T-helper 2 cell treated with Interferon-gamma antibody and Interleukin-4, amounts not matched to agents 100 ng/mL and 5 ng/mL, for 36 hours (primary cell): ENCODE measurements around the gene ANXA6. TPM values are rescaled to one million over a fixed set of nuclear protein-coding genes. Genes with fewer than 3 reads are reported as not detected.

Source experiments
- intact Hi-C: fragments of 100-400 bp; cut with micrococcal nuclease; formaldehyde crosslinking; loops from one replicate; pipeline ENCODE4 v1.15.1; 2023
- total RNA-seq: library from RNA; stranded (reverse); gene quantifications from 2 replicates; pipeline ENCODE4 v1.2.3, GENCODE V29; 2022

Gene ANXA6
- total RNA-seq, 1 donor from 2014 or later, result 589 TPM

DNA sequence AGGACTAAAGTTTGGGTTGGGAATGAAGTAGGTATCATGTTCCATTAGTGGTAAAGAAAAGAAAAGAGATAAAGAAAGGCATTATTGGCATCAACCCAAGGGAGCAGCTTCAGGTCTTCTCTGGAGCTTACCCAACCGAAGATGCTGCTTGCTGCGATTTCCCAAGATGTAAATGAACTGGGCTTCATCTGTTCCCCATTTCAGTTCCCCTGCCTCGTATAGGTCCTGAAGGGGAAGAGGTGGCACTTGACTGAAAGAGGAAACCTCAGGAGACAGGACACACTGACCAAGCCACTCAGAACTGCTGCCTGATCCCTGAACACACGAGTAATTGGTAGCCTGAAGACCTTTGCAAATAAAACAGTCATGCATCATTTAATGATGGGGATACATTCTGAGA lies 24.6 kb downstream of the ANXA6 start:
- intact Hi-C loops, result no loop called here

DNA sequence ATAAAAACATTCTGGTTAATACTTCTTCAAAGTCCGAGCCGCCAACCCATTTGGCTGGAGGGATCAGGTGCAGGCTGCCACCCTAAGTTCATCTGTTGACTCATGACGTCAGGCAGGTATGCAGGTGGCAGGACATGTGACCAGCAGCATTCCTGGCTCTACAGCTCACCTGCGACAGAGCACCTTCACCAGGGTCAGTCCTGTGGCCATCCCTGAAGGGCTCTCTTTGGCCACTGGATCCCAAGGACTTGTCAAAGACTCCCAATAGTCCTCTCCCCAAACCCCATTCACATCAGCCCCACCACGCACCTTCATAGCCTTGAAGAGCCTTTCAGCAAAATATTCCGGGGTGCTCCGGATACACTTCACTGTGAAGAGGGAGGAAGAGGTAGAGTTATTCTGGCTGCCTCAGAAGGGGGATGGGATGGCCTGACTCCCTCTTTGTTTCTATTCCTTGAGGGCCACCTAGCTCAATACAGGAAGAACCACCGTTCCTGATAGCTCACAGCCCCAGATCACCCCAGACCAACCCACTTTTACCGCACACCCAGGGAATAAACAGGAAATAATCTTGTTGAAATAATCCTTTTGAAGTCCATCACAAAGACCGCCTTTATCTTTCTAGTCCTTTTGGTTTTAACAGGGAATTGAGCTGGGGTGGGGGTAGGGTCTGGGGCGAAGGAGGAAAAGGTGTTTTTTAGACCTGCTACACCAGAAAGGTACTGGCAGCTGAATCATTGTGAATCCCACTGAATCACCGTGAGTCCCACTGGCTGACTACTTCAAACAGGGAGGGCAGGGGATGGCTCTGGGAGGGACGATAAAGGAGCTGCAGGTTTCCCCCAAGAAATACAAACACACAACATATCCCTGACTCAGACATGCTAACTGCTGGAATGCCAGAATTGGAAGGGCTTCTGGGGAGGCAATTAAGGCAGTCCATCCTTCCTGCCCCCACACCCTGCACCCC lies 26.4 kb downstream of the ANXA6 start:
- intact Hi-C loops, result no loop called here

DNA sequence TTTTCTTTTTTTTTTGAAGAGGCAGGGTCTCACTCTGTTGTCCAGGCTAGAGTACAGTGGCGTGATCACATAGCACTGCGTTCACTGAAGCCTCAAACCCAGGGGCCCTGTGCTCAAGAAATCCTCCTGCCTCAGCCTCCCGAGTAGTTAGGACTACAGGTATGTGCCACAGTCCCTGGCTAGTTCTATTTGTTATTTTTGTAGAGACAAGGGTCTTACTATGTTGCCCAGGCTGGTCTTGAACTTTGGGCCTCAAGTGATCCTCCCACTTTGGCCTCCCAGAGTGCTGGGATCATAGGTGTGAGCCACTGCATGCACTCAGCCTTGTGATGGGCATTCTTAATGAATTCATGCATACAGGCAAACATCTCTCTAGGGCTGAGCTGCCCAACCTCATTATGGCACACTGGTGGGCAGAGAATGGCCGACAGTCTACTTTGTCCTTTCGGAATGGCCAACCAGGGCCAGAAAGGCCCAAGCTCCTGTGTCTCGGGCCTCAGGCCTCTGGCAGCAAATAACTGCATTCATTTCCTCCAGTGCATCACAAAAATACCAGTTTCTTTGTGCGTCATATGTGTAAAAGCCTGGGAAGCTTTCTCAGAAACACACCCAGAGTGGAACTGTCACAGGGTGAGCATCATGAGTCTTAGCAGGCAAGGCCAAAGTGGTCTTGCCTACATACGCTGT lies 27.2 kb downstream of the ANXA6 start:
- intact Hi-C loops, result no loop called here

DNA sequence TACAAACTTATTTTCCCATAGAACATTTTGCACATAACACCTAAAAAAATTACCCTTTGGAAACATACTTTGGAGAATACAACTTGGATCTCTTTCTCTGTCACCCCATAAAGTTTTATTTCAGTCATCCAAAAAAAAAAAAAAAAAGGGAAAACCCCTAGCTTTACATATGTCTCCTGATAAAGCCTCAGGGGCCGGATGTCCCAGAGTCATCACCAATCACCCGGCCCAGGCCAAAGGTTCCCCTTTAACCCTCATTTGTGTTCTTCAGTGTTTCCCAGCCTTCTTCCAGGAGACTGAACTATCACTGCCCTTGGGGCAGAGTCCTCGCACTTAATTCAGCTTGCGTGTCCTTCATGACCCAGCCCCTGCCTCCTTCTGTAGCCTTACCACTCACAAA lies 28.8 kb downstream of the ANXA6 start:
- intact Hi-C loops, result loop anchor here (5.0 kb wide), 1 partner anchor 188 kb away; no protein-coding TSS in a partner anchor

DNA sequence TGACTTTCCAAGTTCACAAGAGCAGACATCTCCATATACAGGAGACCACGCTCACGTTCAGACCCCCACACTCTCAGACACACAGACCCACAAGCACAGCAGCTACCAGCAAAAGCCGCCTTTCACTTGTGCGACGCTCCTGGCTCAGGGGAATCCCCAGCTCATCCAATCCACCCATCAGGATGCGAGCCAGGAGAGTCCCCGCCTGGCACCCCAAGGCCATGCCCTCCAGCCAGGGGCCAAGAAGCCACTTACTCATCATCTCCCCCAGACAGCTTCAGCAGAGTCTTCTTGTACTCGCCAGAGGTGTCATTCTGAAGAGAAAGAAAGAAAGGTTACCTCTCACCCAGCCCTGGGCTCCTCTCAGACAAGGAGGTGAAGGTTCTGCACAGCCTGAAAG lies 29.7 kb downstream of the ANXA6 start:
- intact Hi-C loops, result loop anchor here (2.0 to 5.0 kb wide), 2 partner anchors 29 to 189 kb away; partner anchors contain the start of gene ANXA6

DNA sequence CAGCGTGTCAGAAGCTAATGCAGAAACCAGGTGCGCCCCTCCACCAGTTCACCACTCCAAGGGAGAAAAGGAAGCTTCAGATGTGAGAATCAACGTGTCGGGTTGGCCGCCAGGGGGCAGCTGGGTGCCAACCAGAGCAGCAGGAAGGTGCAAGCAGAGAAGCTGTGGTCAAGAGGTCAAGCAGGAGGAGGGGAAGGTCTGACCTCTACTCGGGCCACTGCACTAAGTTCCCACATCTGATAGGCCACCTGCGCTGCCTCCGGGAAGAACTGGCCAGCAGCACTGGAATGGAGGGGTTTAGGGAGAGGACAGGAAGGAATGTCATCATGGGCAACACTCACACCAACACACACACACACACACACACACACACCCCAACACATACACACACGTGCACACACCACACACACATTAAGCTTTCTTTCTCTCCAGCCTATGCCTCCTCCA lies 31.4 kb downstream of the ANXA6 start:
- intact Hi-C loops, result loop anchor here (1.0 to 5.0 kb wide), 4 partner anchors 31 to 191 kb away; partner anchors contain the start of gene ANXA6

DNA sequence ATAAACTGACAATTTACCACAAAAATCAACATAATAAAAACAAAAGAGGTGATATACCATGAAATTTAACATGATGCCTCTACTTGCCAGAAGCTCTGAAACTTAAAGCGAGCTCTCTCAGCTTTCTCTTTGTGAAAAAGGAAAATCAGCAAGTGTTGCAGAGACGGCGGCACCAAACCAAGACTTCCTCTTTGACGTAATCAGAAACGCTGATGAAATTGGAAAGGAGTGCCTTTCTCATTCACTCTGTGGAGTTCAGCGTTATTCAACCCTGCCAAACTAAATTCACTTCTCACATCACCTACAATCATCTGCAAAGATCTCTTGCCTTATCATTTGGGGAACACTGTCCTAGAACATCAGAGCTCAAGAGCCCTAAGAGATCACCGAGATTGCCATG lies 32.2 kb downstream of the ANXA6 start:
- intact Hi-C loops, result loop anchor here (5.0 kb wide), 1 partner anchor 192 kb away; no protein-coding TSS in a partner anchor

DNA sequence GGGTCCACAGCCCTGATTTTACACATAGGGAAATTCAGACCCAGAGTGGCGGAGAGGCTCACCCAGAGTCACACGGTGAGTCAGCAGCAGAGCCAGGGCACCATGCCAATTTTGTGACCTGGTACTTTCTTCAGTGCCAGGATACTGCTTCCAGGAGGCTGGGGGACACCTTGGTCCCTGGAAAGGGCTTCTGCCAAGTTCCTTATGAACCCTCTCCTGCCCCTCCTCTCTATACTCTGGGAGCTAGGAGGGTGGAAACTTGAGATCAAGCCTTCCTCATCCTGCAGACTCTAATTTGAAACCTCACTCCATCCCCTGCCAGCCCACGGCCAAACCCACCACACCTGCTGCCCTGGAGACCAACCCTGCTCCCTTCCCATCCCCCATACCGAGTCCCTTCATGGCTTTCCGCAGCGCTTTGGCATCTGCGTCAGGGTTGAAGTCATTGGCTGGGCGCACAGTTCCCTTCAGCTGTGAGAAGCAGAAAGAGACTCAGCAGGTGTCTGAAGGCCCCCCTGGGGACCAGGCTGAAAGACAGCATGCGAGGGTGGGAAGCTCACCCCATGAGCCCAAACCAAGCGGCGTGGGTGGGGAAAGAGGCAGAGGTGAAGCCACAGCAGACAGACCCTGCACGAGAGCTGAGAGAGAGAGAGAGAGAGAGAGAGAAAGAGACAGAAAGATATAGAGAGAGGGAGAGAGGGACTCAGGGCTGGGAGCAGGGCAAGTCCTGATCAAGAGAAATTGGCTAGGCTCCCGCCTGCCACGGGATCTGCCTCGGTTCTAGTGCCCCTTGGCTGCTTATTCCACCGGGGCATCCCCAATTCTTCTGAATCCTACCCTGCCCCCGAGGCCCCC lies 33.5 kb downstream of the ANXA6 start:
- intact Hi-C loops, result no loop called here

DNA sequence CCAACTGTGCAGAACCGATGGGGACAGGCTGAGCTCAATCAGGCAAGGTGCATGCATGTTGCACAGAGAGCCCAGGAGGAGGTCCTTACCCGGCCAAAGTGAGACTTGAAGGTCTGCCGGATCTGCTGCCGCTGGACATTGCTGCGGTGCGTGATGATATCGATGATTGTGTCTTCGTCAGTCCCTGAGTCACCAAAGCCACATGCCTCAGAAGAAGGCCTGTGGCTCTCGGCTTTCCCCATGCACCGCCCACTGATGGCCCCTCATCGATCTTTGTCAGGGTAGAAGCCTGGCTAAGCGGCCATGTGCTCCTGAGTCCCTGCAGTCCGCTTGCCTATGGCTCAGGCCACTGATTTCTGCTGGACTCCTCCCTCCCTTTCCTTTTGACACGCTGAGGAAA lies 34.8 kb downstream of the ANXA6 start:
- intact Hi-C loops, result no loop called here

DNA sequence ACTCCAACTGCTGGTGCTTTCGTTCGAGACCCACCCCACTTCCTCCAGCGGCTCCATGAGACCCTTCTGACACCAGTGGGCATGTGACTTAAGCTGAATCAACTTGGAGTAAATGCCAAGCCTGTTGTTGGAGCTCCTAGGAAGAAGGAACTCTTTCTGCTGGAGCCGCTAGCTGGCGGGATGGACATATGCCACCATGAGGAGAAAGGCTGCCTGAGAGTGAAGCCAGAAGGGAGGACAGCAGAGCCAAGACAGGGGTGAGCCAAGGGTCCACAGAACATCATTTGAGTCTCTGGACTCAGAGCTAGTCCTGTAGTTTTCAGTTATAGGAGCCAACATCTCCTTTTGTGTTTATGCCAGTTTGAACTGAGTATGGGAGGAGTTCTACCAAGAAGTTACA lies 35.9 kb downstream of the ANXA6 start:
- intact Hi-C loops, result no loop called here

DNA sequence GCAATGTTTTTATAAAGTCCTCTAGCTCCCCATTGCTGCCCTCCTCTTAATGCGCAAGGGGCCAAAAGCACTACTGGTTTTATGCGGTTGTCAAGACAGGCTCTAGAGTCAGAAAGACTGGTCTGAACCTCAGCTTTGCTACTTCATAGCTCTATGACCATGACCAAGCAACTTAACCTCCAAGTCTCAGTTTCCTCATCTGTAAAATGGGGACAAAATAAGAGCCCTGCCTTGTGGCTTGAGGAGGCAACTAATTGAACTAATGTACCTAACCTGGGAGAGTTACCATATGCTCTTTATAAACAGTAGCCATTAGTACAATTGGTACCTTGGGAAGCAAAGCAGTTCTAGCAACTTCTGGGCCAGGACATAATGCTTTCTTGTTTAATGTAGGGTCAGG lies 36.5 kb downstream of the ANXA6 start:
- intact Hi-C loops, result no loop called here

DNA sequence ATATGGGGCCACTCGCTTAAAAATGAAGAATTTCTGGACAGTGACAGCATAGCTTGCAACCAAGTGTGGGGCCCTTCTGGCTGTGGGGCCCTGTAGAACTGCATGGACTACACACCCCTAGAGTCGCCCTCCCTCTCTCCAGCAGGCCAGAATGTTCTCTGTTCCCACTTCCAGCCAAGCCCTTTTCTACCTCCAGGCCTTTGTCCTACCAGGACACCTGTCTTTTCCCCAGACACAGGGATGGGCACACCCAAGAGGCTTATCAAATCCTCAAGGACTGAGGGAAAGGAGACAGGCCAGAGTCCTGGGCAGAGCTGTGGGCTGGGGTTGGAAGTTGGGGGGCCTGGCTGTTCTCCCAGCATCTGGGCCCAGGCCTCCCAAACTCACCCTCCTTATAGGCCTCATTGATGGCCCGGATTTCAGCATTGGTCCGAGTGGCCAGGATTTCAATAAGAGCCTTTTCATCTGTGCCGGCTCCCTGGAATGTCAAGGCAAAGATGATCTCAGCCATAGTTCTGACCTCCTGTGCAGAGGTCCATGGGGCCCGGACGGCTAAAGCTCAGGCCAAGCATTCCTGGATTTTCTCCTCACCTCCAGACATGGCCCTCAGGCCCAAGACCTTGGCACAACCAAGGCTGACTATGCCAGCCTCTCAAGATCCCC lies 38.5 kb downstream of the ANXA6 start:
- intact Hi-C loops, result no loop called here

DNA sequence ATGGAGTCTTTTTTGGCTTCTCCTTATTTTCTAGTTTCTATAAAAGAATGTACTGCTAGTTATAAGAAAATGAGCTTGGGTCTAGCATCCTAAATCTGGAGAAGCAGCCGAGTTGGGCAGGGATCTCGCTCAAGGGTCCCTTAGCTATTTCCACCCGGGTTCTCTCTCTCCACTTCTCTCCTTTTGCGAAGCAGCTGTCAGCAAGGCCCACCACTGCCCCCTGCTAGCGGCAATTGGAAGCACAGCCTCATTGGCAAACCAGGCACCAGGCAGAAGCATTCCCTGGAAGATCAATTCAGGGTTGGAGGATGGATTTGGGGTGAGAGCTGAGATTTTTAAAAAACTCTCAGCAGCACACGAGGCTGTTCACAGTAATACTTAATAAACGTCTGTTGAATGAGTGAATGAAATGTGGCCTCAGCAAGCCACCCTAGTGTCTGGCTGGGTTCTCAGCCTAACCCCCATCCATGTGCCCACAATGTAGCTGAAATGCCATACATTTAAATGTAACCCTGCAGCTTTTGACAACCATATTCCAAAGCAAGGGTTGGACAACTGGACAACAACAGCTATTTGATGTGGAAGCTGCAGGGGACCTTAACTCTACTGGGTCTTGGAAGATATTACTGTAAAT lies 42.2 kb downstream of the ANXA6 start:
- intact Hi-C loops, result loop anchor here (1.0 to 2.0 kb wide), 3 partner anchors 35 to 64 kb away; partner anchors contain the start of gene TNIP1

DNA sequence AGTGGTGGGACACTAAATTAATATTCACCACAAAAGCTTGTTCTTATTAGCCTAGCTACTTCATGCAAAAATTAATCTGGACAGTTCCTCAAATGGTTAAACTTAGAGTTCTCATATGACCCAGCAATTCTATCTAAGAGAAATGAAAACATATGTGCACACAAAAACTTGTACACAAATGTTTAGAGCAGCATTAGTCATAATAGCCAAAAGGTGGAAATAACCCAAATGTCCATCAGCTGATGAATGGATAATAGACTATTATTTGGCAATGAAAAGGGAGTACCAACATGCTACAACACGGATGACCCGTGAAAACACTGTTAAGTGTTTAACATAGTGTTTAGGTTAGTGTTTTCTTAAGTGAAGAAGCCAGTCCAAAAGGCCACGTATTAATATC lies 43.9 kb downstream of the ANXA6 start:
- intact Hi-C loops, result loop anchor here (2.0 kb wide), 1 partner anchor 33 kb away; the partner anchor contains the start of gene TNIP1

DNA sequence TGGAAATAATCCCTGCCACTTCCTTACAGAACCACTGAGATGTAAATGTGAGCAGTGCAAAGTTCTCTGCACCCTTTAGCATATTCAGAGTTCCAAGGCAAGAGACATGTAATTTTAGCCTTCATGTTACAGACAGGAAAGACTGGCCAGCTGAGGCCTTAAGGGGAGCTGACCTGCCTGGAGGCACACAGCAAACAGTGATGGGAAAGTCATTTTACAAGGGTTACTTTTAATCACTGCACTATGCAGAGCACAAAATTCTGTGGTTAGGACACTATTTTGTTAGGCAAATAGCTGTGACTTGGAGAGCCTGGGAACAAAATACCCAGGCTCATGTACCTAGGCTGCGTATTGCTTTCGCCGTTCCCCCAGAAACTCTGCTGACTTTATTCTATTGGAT lies 46.6 kb downstream of the ANXA6 start:
- intact Hi-C loops, result no loop called here

DNA sequence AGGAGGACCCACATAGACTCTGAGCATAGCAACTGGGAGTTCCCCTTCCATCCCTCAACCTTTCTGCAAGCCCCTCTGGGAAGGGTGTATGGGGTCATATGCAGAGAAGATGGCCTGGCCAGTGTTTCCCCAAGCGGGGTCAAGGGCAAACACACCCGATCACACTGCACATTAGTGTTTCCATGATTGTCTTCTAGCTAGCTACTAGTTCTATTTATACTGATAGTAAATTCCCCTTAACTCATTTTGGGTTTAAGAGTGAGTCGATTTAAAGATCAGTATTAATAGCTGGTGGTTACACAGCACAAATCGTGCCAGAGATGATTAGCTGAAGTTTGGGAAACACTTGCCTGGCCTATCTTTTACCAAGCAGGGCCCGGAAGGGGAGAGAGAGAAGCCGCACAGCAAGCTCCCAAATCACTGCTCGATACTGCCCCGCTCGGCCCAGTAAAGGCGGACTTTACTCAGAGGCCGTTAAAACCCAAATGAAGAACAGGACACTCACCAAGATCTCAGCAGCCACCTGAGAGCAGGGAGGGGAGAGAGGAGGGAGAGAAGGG lies 47.4 kb downstream of the ANXA6 start:
- intact Hi-C loops, result no loop called here

DNA sequence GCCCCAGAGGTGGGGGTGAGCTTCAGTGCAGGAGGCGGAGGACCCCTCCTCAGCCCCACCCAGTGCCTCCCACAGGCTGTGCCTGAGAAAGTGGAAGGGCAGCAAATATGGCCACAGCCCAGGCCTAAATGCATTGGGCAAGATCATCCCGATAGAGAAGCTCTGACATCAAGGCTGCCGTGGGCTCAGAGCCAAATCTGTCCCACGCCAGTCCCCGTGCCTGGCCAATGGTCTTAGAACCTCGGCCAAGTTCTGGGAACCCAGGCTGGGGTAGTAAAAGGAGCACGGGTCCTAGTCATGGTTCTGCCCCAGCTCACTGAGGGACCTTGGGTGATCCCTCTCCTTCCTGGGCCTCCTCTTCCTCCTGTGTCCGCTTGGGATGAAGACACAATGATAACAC lies 49.0 kb downstream of the ANXA6 start:
- intact Hi-C loops, result no loop called here

DNA sequence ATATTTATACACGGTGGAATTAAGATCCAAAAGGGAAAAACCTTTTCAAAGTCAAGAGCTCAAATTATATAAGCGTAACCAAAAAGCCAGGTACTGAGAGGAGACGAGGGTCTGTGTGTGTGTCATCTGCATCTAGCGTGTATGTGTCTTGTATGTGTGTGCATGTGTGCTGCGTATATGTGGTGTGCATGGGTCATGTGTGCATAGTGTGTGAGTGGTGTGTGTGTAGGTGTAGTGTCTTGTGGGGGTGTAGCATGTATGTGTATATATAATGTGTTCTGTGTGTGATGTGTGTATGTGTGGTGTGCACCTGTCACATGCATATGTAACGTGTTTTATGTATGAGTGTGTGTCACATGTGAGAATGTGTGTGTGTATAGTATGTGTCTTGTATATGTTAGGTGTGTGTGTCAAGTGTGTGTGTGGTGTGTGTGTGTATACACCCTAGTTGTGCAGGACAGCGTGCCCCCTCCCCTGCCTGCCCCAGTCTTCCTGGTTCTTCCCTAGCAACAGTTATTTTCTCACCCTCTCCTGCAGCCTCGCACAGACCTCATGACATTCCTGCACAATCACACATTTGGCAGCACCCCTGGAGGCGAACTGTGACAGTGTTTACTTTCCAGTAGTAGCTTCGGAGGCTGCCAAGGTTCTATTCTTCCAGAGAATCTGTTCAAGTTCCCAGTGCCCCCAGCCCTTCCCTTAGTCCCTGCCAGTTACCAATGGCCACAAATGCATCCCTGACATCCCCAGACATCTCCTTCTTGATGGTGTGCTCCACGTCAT lies 49.6 kb downstream of the ANXA6 start:
- intact Hi-C loops, result no loop called here

DNA sequence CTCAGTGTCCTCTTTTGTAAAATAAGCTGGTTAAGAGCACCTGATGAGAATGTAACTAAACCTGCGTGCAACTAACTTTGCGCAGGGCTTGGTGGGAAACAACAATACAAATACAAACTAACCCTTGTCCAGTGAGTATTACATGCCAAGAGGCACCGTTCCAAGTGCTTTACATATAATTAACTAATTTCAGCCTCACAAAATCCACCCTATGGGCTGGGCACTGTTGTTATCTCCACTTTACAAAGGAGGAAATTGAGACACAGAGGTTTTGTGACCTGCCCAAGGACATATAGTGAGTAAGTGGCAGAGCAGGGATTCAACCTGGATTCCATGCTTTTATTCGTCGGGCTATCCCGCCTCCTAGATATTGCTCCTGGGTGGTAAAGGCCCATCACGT lies 50.5 kb downstream of the ANXA6 start:
- intact Hi-C loops, result no loop called here
